PC-3 (cell line): ENCODE measurements around the gene COMMD8. TPM values are rescaled to one million over a fixed set of nuclear protein-coding genes. Genes with fewer than 3 reads are reported as not detected.

Experiments
- ATAC-seq: fragments of 200-7000 bp; cut with Tn5 transposase; 2 replicates; pipeline ENCODE4 v1.9.1; 2020; ENCODE audit warnings: mild to moderate bottlenecking, moderate library complexity
- BruUV-seq: library from RNA; stranded (reverse); fragments of 400-500 nt; replicated peaks from 2 replicates; lab custom pipeline; 2021; lab: Mats Ljungman, UMichigan
- CTCF ChIA-PET: fragments of 300-600 bp; sonication (Branson Sonifier 250); formaldehyde crosslinking; loops from one replicate; lab custom pipeline; 2022; ENCODE audit warnings: antibody characterized with exemption; lab: Charles Lee
- POLR2A ChIA-PET: fragments of 300-600 bp; sonication (Branson Sonifier 250); formaldehyde crosslinking; loops from one replicate; lab custom pipeline; 2022; ENCODE audit warnings: antibody characterized with exemption; ENCODE audit not compliant: unreplicated experiment; lab: Charles Lee
- DNase-seq: peaks from one replicate; pipeline ENCODE4 v3.0.0-alpha.2; 2015
- H2AFZ ChIP-seq: fragments of 300-600 bp; sonication (generic); 2 replicates; pipeline ENCODE4 v1.6.0; 2016; ENCODE audit warnings: antibody characterized with exemption, low read length
- H3F3A ChIP-seq: fragments of 300-600 bp; sonication (generic); one replicate; pipeline ENCODE4 v1.6.0; 2017; ENCODE audit warnings: antibody characterized with exemption, low read length, control low read depth, mild to moderate bottlenecking; ENCODE audit not compliant: unreplicated experiment
- H3K27ac ChIP-seq: fragments of 300-600 bp; sonication (generic); 2 replicates; pipeline ENCODE4 v1.5.1; 2016; ENCODE audit warnings: mild to moderate bottlenecking, low read length
- H3K27me3 ChIP-seq: fragments of 300-600 bp; sonication (generic); 2 replicates; pipeline ENCODE4 v1.6.1; 2016; ENCODE audit warnings: low read length, mixed read lengths
- H3K36me3 ChIP-seq: fragments of 300-600 bp; sonication (generic); 2 replicates; pipeline ENCODE4 v1.6.1; 2016; ENCODE audit warnings: low read depth, mixed run types, low read length, mixed read lengths
- H3K4me1 ChIP-seq: fragments of 300-600 bp; sonication (generic); 2 replicates; pipeline ENCODE4 v1.5.1; 2016; ENCODE audit warnings: low read length; ENCODE audit not compliant: insufficient read depth
- H3K4me2 ChIP-seq: fragments of 300-600 bp; sonication (generic); 2 replicates; pipeline ENCODE4 v1.6.0; 2016; ENCODE audit warnings: low read length
- H3K4me3 ChIP-seq: fragments of 300-600 bp; sonication (generic); 2 replicates; pipeline ENCODE4 v1.5.1; 2016; ENCODE audit warnings: mild to moderate bottlenecking, low read length, mixed read lengths
- H3K79me2 ChIP-seq: fragments of 300-600 bp; sonication (generic); 2 replicates; pipeline ENCODE4 v1.6.1; 2017; ENCODE audit warnings: low read length, mixed read lengths
- H3K9ac ChIP-seq: fragments of 300-600 bp; sonication (generic); 2 replicates; pipeline ENCODE4 v1.6.0; 2016; ENCODE audit warnings: mild to moderate bottlenecking, low read length
- H3K9me2 ChIP-seq: fragments of 300-600 bp; sonication (generic); replicated peaks from 2 replicates; pipeline ENCODE4 v1.6.1; 2016; ENCODE audit warnings: mixed run types, low read length, mixed read lengths
- H3K9me3 ChIP-seq: fragments of 300-600 bp; sonication (generic); 2 replicates; pipeline ENCODE4 v1.6.1; 2016; ENCODE audit warnings: low read length, mixed read lengths
- H4K20me1 ChIP-seq: fragments of 300-600 bp; sonication (generic); 2 replicates; pipeline ENCODE4 v1.6.1; 2016; ENCODE audit warnings: low read length, mixed read lengths
- EZH2 ChIP-seq: fragments of 300-600 bp; sonication (generic); IDR thresholded peaks from one replicate; pipeline ENCODE4 v1.6.1; 2017; ENCODE audit warnings: antibody characterized with exemption, mild to moderate bottlenecking, low read length; ENCODE audit not compliant: unreplicated experiment
- EZH2phosphoT487 ChIP-seq: fragments of 300-600 bp; sonication (generic); IDR thresholded peaks from 2 replicates; pipeline ENCODE4 v1.6.1; 2018; ENCODE audit warnings: mild to moderate bottlenecking, antibody characterized with exemption, low read length, borderline replicate concordance
- intact Hi-C: fragments of 100-400 bp; cut with micrococcal nuclease; formaldehyde crosslinking; loops from 2 replicates; pipeline ENCODE4 v1.9.0; 2023
- total RNA-seq: library from RNA; depleted of rRNA; stranded (reverse); fragments of >200 nt; gene quantifications from 2 replicates; pipeline ENCODE4 v1.2.3, GENCODE V29; 2014
- TF ChIP-seq, protein P1 (sequence below): fragments of 300-600 bp; sonication (generic); conservative IDR thresholded peaks from 2 replicates; pipeline ENCODE4 v1.5.1; 2017; ENCODE audit warnings: antibody characterized with exemption, low read depth, mild to moderate bottlenecking, low read length

COMMD8 gene
- total RNA-seq, 1 experiment from 2014 or later: 9.5 TPM

DNA sequence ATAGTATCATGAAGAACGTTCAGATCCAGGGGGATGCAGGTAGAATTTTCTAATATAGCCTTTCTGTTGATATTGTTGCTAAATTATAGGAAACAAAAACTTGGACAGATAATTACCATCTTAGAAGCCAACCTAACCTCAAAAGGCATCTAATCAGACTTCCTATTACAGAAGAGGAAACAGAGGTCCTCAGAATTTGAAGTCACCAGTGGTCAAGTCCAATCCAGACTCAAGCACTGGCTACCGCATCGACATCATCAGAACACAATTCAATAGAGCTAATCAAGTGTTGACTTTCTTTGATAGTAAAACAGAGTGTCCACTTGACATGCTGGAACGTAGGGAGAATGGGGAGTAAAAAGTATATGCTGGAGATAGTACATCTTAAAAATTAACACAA lies 11.3 kb upstream of the COMMD8 start:
- H3K4me3 ChIP-seq: no peak overlapping the region
- H3K4me1 ChIP-seq: no peaks in the 10 kb centered on the region
- no peak overlapping the region for H2AFZ ChIP-seq
- DNase-seq (no peak), ATAC-seq (no peak)
- no peaks in the 10 kb centered on the region for H3K27me3 ChIP-seq
- BruUV-seq: no TSS peak
- no peaks in the 10 kb centered on the region for H3K36me3 ChIP-seq
- no peaks in the 10 kb centered on the region for H3K79me2 ChIP-seq
- POLR2A ChIA-PET: no interaction called here
- no peaks in the 10 kb centered on the region for H4K20me1 ChIP-seq
- H3K9ac ChIP-seq: no peak overlapping the region
- no peaks in the 10 kb centered on the region for H3K9me3 ChIP-seq
- no peak for TF ChIP-seq EZH2phosphoT487
- TF ChIP-seq, protein P1, sequence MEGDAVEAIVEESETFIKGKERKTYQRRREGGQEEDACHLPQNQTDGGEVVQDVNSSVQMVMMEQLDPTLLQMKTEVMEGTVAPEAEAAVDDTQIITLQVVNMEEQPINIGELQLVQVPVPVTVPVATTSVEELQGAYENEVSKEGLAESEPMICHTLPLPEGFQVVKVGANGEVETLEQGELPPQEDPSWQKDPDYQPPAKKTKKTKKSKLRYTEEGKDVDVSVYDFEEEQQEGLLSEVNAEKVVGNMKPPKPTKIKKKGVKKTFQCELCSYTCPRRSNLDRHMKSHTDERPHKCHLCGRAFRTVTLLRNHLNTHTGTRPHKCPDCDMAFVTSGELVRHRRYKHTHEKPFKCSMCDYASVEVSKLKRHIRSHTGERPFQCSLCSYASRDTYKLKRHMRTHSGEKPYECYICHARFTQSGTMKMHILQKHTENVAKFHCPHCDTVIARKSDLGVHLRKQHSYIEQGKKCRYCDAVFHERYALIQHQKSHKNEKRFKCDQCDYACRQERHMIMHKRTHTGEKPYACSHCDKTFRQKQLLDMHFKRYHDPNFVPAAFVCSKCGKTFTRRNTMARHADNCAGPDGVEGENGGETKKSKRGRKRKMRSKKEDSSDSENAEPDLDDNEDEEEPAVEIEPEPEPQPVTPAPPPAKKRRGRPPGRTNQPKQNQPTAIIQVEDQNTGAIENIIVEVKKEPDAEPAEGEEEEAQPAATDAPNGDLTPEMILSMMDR: no peak
- TF ChIP-seq EZH2: no peak
- no peaks in the 10 kb centered on the region for H3F3A ChIP-seq
- H3K27ac ChIP-seq: no peak overlapping the region
- intact Hi-C loops: no loop called here
- CTCF ChIA-PET: no interaction called here
- H3K9me2 ChIP-seq: no peaks in the 10 kb centered on the region
- no peak overlapping the region for H3K4me2 ChIP-seq

DNA sequence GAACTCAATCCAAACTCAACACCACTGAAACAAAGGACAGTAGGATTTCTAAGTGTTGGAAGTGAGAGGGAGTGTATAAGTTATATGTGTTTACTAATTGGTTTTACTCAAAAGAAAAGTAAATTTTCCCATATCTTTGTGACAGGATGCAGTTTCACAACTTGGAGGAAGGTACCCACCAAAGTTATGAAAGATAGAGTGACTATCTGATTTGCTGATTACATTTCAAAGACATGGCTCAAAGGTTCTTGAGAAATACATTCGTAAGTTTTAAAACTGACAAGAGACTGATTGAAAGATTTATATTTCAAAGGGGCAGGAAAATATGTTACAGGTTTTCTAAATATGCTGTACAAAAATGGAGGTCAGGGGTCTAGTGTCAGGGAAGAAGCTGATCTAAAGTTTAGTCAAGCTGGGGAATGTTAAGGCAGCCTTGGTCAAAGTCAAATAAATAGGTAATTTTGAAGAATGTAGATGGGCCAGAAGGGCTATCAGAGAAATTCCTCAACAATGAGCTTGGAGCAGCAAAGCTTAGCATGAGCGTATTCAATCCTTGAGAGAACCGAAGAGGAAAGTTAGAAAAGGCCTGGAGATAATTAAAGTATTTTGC lies 9.7 kb upstream of the COMMD8 start:
- no peak overlapping the region for H3K27ac ChIP-seq
- CTCF ChIA-PET: no interaction called here

DNA sequence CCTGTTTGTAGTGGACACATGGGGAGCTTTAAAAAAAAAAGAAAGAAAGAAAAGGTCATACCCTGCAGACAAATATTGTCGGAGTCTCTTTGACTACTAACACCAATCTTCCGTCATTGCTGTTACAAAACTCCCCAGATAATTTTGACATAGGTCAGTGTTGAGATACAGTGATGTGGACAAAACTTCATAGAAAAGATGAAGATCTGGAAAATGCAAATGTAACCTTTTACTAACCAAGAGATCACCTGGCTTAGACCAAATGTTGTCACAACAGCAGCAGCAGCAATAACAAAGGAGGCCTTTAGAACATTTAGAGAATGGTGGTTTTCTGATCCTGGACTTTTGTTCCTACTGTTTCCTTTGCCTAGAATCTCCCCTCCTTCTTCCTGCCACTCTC lies 8.1 kb upstream of the COMMD8 start:
- DNase-seq: no peak
- Histone ChIP-seq H3K79me2 (no peaks in the 10 kb centered on the region), H4K20me1 (no peaks in the 10 kb centered on the region), H3K4me3 (no peak overlapping the region), H3K9me2 (no peaks in the 10 kb centered on the region), H3K9ac (no peak overlapping the region), H3K4me1 (no peaks in the 10 kb centered on the region), H3K4me2 (no peak overlapping the region), H3K27ac (no peak overlapping the region), H2AFZ (no peak overlapping the region), H3K27me3 (no peaks in the 10 kb centered on the region), H3K9me3 (no peaks in the 10 kb centered on the region), H3F3A (no peaks in the 10 kb centered on the region), H3K36me3 (no peaks in the 10 kb centered on the region)
- BruUV-seq: no TSS peak
- intact Hi-C loops: no loop called here
- ChIA-PET CTCF (no interaction called here), POLR2A (no interaction called here)
- TF ChIP-seq, protein P1: no peak
- TF ChIP-seq EZH2phosphoT487: no peak
- TF ChIP-seq EZH2: no peak
- no peak for ATAC-seq

More for the DNA sequence above, 9.7 kb upstream of the COMMD8 start:
- Histone ChIP-seq H2AFZ (no peak overlapping the region), H3K27me3 (no peaks in the 10 kb centered on the region), H3K9ac (no peak overlapping the region), H3K4me2 (no peak overlapping the region), H3K36me3 (no peaks in the 10 kb centered on the region), H3K79me2 (no peaks in the 10 kb centered on the region), H3K4me1 (no peaks in the 10 kb centered on the region), H3K9me2 (no peaks in the 10 kb centered on the region), H3F3A (no peaks in the 10 kb centered on the region), H3K4me3 (no peak overlapping the region), H3K9me3 (no peaks in the 10 kb centered on the region), H4K20me1 (no peaks in the 10 kb centered on the region)
- no peak for TF ChIP-seq EZH2
- TF ChIP-seq, protein P1: no peak
- no peak for TF ChIP-seq EZH2phosphoT487
- POLR2A ChIA-PET: no interaction called here
- intact Hi-C loops: no loop called here
- no TSS peak for BruUV-seq
- DNase-seq (no peak), ATAC-seq (no peak)
